Fibroblast of gingiva (primary cell): Measurements from ENCODE around the gene PPARA.

Experiments used
- DNase-seq: peaks from one replicate; pipeline ENCODE4 v3.0.0-alpha.2; 2011; ENCODE audit warnings: low read depth

The PPARA gene

GRCh38 chr22:46203601-46203980, 53.3 kb downstream of the PPARA start:
- DNase-seq, result no peak

GRCh38 chr22:46209262-46209661, 58.9 kb downstream of the PPARA start:
- DNase-seq, result no peak

GRCh38 chr22:46212195-46212594, 61.9 kb downstream of the PPARA start:
- no peak for DNase-seq

GRCh38 chr22:46213052-46213451, 62.7 kb downstream of the PPARA start:
- DNase-seq, result no peak

GRCh38 chr22:46214149-46214548, 63.8 kb downstream of the PPARA start:
- no peak for DNase-seq

GRCh38 chr22:46214616-46215015, 64.3 kb downstream of the PPARA start:
- DNase-seq, result no peak

- DNase-seq, result no peak
These were observed 69.3 kb downstream of the PPARA start for GRCh38 chr22:46219636-46220035.

- DNase-seq, result no peak
These were observed 70.6 kb downstream of the PPARA start for GRCh38 chr22:46220921-46221320.

- DNase-seq, result no peak
These were observed 73.9 kb downstream of the PPARA start for GRCh38 chr22:46224044-46224897.

- no peak for DNase-seq
These were observed 74.6 kb downstream of the PPARA start for GRCh38 chr22:46224898-46225290.

GRCh38 chr22:46225631-46226030, 75.3 kb downstream of the PPARA start:
- DNase-seq, result no peak

GRCh38 chr22:46226577-46226976, 76.3 kb downstream of the PPARA start:
- DNase-seq, result no peak

- peak; percentile 76 for DNase-seq
These were observed 79.4 kb downstream of the PPARA start for GRCh38 chr22:46229701-46230100.

- DNase-seq, result no peak
These were observed 80.1 kb downstream of the PPARA start for GRCh38 chr22:46230262-46230901.

GRCh38 chr22:46233231-46233630, 82.9 kb downstream of the PPARA start:
- DNase-seq, result peak; percentile 78

GRCh38 chr22:46234969-46235368, 84.6 kb downstream of the PPARA start:
- no peak for DNase-seq

GRCh38 chr22:46237453-46238124, 87.3 kb downstream of the PPARA start:
- DNase-seq, result no peak

GRCh38 chr22:46238541-46238940, 88.2 kb downstream of the PPARA start:
- DNase-seq, result no peak

GRCh38 chr22:46239261-46240048, 89.1 kb downstream of the PPARA start:
- DNase-seq, result no peak

GRCh38 chr22:46240073-46240472, 89.7 kb downstream of the PPARA start:
- no peak for DNase-seq

- no peak for DNase-seq
These were observed 90.2 kb downstream of the PPARA start for GRCh38 chr22:46240506-46240905.

GRCh38 chr22:46240907-46241306, 90.6 kb downstream of the PPARA start:
- no peak for DNase-seq
